ENCODE data around the gene LIMA1. TPM values are rescaled to one million over a fixed set of nuclear protein-coding genes. Genes with fewer than 3 reads are reported as not detected.

Gene LIMA1
- total and polyA plus RNA-seq, 2 of the 4 experiments (the other 2 are of a cell fraction) = 126 to 163 TPM

GRCh38 chr12:50246873-50247612 lies 36.3 kb downstream of the LIMA1 start:
- intact Hi-C loops (cut with micrococcal nuclease) (no loop called here), dilution Hi-C loops (cut with HindIII; ENCODE audit: low sequenced_read_pairs, unreplicated experiment) (no loop called here), in situ Hi-C loops (cut with MboI; ENCODE audit: low sequenced_read_pairs) (no loop called here)
- no peaks in the 10 kb centered on the region for H3K9me3 ChIP-seq (ENCODE audit: control insufficient read depth, insufficient read depth, low read length)
- peak overlapping the region; percentile 91 for H2AK5ac ChIP-seq (ENCODE audit: low read depth, low read length)
- no peak overlapping the region for H3K4me3 ChIP-seq (ENCODE audit: insufficient read depth, low read depth, low read length)
- WGBS, 2 experiments (ENCODE audit: extremely low coverage in 2 of 2, insufficient read length in 1 of 2) = no CpG with 5 or more reads among the region's 3 CpGs
- peak overlapping the region; percentile 94 for H3K4ac ChIP-seq (ENCODE audit: low read depth, low read length)
- H2AK9ac ChIP-seq (replicated peaks; ENCODE audit: low read depth, low read length, poor library complexity) = peak overlapping the region; percentile 47
- DNase-seq = peak; percentile 99
- H3K27ac ChIP-seq (ENCODE audit: insufficient read depth, low read length) = peak overlapping the region; percentile 83
- no peaks in the 10 kb centered on the region for H3K36me3 ChIP-seq (ENCODE audit: control insufficient read depth, insufficient read depth, low read length)
- no peak overlapping the region for H3K4me2 ChIP-seq (ENCODE audit: low read depth, low read length)
- H2BK120ac ChIP-seq (ENCODE audit: low read depth, low read length) = peak overlapping the region; percentile 97
- POLR2A ChIA-PET (ENCODE audit: unreplicated experiment) = no interaction called here
- H2BK5ac ChIP-seq (ENCODE audit: low read depth, low read length, poor library complexity, severe bottlenecking) = peak overlapping the region; percentile 92
- H2AFZ ChIP-seq (replicated peaks; ENCODE audit: low read length, poor library complexity) = peak overlapping the region; percentile 71
- peak overlapping the region; percentile 73 for H3K56ac ChIP-seq (ENCODE audit: extremely low read depth, insufficient read depth, low read length)
- no peaks in the 10 kb centered on the region; the same call in 1 of the 2 replicates for H4K20me1 ChIP-seq (ENCODE audit: insufficient read depth, low read length)
- peaks cover 21% of the 10 kb centered on the region for H3K4me1 ChIP-seq (ENCODE audit: control insufficient read depth, insufficient read depth, low read length)
- H3K79me1 ChIP-seq (ENCODE audit: low read depth in 1 of 2, low read length in 2 of 2) = peaks cover 11 to 35% of the 10 kb centered on the region in 2 experiments
- H4K5ac ChIP-seq (ENCODE audit: low read depth, low read length) = peak overlapping the region; percentile 45; the same call in 1 of the 2 replicates
- peak overlapping the region; percentile 89 for H3K18ac ChIP-seq (ENCODE audit: low read depth, low read length)
- H3K9ac ChIP-seq (ENCODE audit: low read depth, low read length) = peak overlapping the region; percentile 21; the same call in 1 of the 2 replicates
- ATAC-seq (ENCODE audit: low read depth) = peak; percentile 74
- H3K14ac ChIP-seq (replicated peaks; ENCODE audit: low read depth, low read length) = peak overlapping the region; percentile 91
- no peaks in the 10 kb centered on the region for H3K27me3 ChIP-seq (ENCODE audit: control insufficient read depth, insufficient read depth, low read length)
- peak overlapping the region; percentile 97 for H2BK20ac ChIP-seq (ENCODE audit: low read depth, low read length)
- peak overlapping the region; percentile 94 for H4K91ac ChIP-seq (ENCODE audit: insufficient read depth, low read depth, low read length)
- H3K9me1 ChIP-seq (ENCODE audit: insufficient read depth, low read length) = peaks cover 9% of the 10 kb centered on the region
- peak overlapping the region; percentile 65 to 95 for H4K8ac ChIP-seq (ENCODE audit: low read depth in 2 of 2, low read length in 2 of 2)
- CTCF ChIA-PET = interaction anchor here (0.6 to 1.1 kb wide), 3 partner anchors 12 to 42 kb away, joined by 3 read pairs; no protein-coding TSS in a partner anchor
- peak overlapping the region; percentile 95 for H2BK15ac ChIP-seq (ENCODE audit: low read depth, low read length)
- H3K23ac ChIP-seq (ENCODE audit: low read depth, low read length) = peak overlapping the region; percentile 29; the same call in 1 of the 2 replicates
- no TSS peak for BruUV-seq (replicated peaks)
- TF ChIP-seq MXI1 (IDR thresholded peaks at IDR 0.05; ENCODE audit: borderline replicate concordance, low read depth, low read length) = peak; percentile 93
- TF ChIP-seq CEBPB (IDR thresholded peaks at IDR 0.05; ENCODE audit: low read depth, low read length) = no peak; the same call in 1 of the 2 replicates
- TF ChIP-seq NFE2L2 (IDR thresholded peaks at IDR 0.05; ENCODE audit: low read depth, low read length) = no peak
- TF ChIP-seq RFX5 (IDR thresholded peaks at IDR 0.05; ENCODE audit: low read depth, low read length) = no peak
- no peak for TF ChIP-seq CTCF (conservative IDR thresholded peaks at IDR 0.05; ENCODE audit: low read depth, low read length)
- peak; percentile 65; the same call in 1 of the 2 replicates for TF ChIP-seq BHLHE40 (IDR thresholded peaks at IDR 0.05; ENCODE audit: low read depth, low read length)
- TF ChIP-seq RCOR1 (IDR thresholded peaks at IDR 0.05; ENCODE audit: insufficient replicate concordance, low read length) = no peak
- no peak for TF ChIP-seq ELK1 (IDR thresholded peaks at IDR 0.05; ENCODE audit: borderline replicate concordance, low read depth, low read length)
- no peak for TF ChIP-seq USF2 (IDR thresholded peaks at IDR 0.05; ENCODE audit: low read depth, low read length)
- no peak for TF ChIP-seq MAFK (IDR thresholded peaks at IDR 0.05; ENCODE audit: low read depth, low read length)
- TF ChIP-seq FOS (IDR thresholded peaks at IDR 0.05; ENCODE audit: low read depth, low read length) = peak; percentile 98
- TF ChIP-seq MAZ (IDR thresholded peaks at IDR 0.05; ENCODE audit: borderline replicate concordance, low read depth, low read length) = 0 out of 2 replicates have a peak, but pooled peaks have one; percentile 24
- TF ChIP-seq CHD1 (IDR thresholded peaks at IDR 0.05; ENCODE audit: low read depth, low read length) = no peak

Data from IMR-90 (cell line).